A172 (cell line): ENCODE results near the gene CBX6. TPM values are rescaled to one million over a fixed set of nuclear protein-coding genes. Genes with fewer than 3 reads are reported as not detected.

Experiments used
- DNase-seq: peaks from one replicate; pipeline ENCODE4 v3.0.0-alpha.2; 2015; ENCODE audit warnings: low spot score
- total RNA-seq: library from RNA; depleted of rRNA; stranded (reverse); fragments of >200 nt; shearing (Covaris generic); gene quantifications from 2 replicates; pipeline ENCODE4 v1.2.3, GENCODE V29; 2014

The CBX6 gene
- total RNA-seq, 1 experiment from 2014 or later, result 20.9 TPM

DNA sequence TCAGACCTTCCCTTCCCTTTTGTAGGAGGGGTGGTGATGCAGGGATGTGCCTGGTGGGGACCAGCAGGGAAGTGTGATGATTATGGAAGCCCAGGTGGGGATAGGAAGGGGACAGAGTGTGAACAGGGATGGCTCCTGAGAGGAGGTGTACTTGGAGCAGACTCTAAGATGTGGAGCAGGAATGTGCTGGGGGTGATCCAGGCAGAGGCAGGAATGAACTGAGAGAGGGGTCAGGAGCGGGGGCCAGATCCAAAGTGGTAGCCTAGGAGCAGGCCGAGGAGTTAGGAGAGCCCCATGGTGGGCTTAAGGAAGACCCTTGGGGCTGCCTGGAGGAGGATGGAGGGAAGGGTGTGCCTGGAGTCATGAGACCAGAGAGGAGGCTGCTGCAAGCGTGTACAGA, 31.9 kb downstream of the CBX6 start:
- no peak for DNase-seq

DNA sequence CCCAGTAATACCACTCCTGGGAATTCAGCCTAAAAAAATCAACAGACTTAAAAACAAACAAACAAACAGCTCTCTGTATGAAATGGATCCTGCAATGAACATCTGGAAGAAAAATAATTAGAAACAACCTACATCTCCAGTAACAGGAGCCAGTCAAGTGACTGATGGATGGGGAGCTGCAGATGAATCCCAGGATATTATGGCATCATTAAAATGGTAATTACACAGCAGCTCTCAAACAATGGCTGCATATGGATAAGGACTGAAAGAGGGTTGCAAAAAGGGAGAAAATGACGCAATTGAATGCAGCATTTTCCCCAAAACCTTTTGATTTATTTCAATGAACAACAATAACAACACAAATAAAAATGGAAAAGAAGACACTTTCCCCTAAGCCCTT, 32.3 kb downstream of the CBX6 start:
- DNase-seq, result no peak

DNA sequence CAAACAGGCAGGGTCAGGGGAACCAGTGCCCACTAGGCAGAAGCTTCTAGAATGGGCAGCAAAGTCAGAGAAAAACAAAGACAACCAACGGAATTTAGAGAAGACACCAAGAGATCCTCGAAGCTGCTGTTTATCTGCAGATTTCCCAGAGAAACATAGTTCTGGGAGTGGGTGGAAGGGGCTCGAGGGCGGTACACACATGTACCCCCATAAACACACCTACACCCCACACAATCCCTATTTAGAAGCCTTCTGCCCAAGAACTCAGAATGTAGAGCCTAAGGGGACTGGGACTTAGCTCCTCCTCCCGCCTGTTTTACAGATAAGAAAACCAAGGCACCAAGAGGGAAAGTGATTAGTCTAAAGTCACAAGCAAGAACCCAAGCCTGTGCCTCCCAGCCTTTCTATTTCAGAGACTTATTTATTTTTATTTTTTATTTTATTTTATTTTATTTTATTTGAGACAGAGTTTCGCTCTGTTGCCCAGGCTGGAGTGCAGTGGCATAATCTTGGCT, 34.5 kb downstream of the CBX6 start:
- DNase-seq, result no peak

DNA sequence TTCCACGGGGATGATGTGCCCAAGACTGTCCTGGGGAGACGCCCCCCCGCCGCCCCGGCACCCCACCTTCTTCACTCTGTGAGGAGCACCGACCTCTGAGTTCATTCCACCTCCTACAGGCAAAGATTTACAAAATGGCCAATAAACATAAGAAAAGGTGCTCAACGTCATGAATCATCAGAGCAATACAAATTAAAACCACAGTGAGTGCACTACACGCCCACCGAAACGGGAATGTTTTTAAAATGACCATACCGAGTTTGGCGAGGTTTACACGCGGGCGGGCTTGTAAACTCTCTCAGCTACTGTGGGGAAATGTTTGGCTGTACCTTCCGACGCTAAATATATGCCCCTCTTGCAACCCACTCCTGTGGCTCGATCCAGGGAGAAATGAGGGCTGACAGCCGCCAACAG, 36.1 kb downstream of the CBX6 start:
- peak; percentile 54 for DNase-seq

DNA sequence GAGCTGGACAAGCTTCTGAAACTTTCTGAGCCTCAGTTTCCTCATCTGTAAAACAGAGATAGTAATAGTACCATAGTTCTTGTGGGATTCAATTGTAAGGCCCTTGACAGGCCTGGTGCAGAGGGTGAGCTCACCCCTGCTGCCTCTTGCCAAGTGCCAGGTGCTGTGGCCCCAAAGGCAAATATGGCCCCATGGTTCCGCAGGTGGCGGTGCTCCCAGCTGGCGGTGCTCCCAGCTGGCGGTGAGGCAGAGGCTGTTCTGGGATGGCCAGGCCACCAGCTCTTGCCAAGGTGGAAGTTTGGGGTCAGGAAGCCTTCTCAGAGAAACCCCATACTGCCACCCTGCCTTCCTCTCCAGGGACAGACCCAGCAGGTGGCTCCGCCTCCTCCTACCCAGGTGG, 37.0 kb downstream of the CBX6 start:
- no peak for DNase-seq

DNA sequence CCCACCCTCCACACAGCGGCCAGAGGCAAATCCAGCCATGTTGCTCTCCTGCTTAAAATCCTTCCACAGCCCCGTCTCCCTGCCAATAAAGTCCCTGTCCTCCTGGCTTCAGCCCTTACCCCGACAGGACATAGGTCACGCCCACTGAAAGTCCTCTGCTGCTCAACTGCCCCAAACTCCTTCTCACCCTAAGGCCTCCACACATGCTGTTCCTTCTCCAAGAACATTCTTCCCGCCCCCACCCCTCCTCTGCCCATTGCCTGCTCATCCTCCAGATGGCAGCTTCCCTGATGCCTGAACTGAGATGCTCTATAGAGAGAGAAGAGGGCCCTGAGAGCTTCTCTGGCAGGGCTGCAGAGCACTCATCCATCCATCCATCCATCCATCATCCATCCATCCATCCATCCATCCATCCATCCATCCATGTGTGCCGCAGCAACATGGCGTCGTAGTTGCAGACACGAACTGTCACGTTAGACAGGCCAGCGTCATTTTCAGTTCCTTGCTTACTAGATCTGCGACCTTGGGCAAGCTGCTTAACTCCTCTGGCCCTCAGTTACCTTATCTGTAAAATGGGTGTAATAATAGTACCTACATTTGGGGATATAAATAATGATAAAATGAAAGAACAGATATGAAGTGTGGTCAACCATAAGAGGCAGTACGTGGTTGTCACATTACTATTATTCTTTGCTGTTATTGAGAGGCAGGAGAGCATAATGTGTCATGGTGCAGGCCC, 37.6 kb downstream of the CBX6 start:
- DNase-seq, result no peak

DNA sequence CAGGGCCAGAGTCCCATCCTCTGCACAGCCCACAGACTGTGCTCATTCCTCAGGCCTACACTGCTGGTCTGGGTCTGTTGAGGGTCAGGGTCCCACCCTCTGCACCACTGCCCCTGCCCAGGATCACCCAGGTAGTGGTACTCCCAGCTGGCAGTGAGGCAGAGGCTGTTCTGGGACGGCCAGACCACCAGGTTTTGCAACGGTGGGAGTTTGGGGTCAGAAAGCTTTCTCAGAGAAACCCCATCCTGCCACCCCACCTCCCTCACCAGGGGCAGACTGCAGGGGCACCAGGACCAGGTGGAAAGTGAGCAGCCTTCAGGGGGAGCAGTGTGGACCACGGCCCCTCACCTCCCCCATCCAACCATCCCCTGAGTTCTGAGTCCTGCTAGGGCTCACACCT, 39.0 kb downstream of the CBX6 start:
- no peak for DNase-seq

DNA sequence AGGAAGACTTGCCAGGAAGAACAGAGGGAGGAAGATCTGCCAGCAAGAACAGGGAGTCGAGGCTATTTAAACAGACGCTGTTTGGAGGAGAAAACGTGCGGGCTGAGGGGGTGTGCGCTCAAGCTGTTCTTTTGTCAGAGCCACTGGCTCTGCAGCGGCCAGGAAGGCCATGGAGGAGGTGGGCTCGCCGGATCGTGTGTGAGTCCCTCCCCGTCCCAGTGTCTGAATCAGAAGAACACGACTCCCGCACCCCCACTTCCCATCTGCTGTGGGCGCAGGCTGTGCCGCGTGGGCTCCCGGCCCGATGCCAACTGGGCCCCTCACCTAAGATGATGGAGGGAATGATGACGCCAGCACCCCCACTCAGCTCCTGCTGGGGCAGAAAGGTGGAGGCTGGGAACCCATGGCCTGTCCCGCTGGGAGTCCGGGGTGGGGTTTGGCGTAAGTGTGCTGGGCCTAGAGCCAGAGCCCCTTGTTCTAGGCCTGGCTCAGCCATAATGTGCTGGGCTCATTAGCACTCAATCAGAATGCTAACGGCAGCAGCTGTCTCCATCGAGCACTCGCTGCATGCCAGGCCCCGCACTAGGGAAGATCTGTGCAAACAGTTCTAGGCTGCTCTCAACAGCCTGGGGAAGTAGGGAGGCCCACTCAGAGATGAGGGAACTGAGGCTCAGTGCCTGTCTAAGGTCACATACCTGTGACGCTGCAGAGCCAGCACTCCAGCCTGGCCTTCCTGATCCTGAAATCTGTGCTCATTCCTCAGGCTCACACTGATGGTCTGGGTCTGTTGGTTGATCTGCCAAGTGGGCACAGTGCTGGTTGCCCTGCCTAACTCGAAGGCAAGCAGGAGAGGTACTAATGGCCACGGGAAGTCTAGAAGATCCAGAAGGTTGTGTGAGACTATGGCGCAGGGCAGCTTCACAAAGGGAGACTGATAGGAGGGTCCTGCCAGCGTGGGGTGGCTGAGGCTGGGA, 39.7 kb downstream of the CBX6 start:
- no peak for DNase-seq

DNA sequence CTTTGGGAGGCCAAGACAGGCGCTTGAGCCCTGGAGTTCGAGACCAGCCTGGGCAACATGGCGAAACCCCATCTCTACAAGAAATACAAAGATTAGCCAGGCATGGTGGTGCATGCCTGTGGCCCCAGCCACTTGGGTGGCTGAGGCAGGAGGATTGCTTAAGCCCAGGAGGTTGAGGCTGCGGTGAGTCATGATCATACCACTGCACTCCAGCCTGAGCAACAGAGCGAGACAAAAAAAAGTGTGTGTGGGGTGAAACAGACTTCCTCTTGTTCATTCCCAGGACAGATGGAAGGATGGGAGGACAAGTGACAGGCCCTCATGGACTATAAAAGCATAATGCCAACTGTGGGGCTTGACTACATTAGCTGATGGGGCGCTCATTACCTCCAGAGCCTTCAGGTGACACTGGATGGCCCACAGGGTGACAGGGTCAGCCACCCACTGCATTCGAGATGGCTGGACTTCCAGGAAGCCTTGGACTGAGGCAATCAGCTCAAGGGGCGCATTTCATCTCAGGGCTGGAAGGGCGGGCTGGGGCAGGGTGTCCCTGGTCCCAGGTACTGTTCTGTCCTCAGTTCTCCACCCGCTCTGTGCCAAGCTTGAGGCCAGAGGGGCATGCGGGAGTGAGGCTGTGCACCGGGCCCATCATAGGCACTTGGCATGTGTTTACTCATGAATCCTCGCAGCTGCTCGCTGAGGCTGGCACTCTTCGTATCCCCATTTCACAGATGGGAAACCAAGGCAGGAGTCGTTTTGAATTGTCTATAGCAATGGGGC, 40.7 kb downstream of the CBX6 start:
- DNase-seq, result peak; percentile 70

DNA sequence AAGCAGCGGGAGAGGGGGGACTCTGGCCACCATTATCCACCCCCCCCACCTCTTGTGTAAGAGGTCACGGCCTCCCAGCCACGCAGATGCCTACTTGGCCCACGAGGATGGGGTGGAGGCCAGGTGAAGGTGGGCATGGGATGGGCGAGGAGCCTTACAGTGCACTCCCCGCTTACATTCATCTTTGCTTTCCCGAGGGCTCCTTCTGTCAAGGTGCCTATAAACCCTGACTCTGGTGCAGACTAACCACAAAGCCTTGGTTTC, 41.2 kb downstream of the CBX6 start:
- no peak for DNase-seq

DNA sequence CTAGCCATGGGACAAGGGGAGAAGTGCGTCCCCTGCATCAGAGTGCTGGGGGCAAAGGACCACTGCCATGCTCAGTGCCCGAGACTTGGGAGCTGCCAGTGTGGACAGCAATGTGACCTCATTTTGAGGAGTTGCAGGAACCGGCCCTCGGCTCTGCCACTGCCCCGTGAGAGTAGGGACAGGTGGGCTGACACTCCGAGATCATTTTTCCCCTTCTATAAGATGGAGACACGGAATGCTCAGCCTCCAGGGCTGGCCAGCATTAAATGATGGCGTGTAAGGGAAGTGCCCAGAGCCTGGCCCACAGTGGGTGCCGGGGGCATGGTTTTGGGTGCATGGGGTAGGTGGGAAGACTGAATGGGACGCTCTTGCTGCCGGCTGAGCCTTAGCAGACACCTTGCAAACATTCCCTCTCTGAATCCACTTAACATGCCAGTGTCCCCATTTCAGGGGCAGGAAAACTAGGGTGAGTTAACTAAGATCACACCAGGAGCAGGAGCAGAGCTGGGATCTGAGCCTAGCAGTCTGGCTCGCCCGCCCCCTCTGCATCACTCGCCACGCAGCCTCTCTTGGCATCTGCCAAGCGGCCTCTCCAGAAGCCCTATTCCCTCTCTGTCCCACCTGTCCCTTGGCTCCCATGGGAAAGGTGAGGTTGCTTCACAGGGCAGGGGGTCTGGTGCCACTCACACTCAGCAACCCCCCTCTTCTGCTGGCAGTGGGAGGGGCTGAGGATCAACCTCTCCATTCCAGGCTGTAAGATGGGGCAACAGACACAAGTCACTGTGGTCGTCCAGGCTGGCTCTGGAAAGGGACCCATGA, 41.8 kb downstream of the CBX6 start:
- no peak for DNase-seq

DNA sequence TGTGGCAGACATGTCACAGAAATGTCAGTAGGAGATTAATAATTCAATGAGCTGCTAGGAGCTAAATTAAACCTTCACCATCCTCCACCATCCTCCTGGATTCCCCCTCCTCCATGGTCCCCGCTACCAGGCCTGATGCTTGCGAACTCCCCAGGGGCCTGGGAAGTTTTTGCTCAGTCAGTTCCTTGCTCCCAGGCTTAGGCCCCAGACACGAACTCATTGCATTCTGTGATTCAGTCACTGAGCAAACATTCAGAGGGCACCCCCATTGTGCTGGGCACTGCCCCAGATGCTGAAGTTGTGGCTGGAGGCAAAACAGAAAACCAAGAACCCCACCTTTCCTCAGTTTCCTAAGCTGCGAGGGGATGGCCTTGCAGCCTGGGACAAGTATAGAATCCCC, 42.5 kb downstream of the CBX6 start:
- DNase-seq, result no peak

DNA sequence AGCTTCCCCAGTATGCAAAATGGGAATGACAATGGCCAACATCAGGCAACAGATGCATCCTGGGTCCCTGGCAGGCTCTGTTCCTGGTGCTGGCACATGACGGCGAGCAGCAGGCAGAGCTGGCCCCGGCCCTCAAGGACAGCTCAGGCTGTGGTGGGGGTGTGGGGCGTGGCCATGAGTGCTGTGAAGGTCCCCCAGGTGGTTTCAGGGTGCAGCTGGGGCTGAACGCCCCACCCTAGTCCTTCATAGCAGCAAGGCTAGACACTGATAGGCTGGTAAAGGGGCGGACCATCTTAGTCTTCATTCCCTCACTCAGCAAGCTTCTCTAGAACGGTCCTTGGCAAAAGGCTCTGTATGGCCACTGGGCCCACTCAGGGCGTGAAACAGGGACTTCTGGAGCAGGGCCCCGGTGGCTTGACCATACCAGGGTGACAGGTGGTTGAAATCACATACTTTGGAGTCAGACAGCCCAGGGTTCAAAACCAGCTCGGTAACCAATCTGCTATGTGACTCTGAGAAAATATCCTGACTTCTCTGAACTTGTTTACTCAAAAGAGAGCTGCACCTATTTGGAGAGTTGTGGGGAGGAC, 43.3 kb downstream of the CBX6 start:
- DNase-seq, result no peak

DNA sequence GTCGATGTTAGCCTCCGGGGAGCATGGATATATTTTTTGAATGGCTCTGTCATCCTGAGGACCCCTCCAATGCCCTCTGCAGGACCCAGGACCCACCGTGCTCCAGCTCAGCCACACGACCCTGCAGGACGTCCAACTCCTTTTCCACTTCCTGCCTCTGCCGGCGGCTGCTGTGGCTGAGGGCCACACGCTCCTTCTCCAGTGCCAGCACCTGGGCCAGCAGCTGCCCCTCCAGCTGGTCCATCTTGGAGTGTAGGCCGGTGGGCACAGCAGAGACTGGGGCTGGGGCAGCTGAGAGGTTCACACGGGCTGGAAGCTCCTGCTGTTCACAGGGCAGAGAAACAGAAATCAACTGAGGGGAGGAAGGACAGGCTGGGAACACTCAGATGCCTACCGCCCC, 43.8 kb downstream of the CBX6 start:
- no peak for DNase-seq

DNA sequence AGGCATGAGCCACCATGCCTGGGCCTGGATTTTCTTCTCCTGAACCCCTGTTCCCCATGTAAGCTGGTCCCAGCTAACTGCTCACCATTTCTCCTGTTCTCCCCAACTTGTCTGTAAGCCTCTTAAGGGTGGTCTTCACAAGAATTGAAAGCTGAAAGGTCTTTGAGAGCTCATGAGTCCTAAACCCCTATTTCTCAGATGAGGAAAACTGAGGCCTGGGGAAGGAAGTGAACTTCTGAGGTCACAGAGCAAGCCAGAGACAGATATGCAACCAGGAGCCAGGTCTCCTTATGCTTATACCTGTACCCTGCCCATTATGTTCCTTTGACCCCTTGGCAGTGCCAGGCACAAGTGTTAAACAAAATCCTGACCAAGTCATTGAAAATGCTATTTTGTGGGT, 44.5 kb downstream of the CBX6 start:
- no peak for DNase-seq

DNA sequence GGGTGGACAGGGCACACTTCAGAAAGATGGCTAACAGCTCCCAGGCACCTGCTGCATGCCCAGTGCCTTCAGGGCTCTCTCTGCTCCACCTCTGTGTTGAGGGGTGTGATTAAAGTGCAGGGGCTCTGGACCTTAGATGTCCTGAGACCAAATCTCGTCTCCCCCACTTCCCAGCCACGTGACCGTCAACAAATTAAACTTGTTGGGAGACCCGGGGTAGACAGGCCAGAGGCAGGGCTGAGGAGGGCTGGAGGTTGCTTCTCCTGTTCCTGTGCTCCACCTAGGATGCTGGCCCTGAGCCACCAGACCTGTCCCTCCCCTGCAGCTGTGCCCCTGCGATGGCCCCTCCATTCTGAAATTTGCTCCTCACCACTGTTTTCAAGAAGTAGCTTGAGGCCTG, 45.2 kb downstream of the CBX6 start:
- DNase-seq, result no peak

DNA sequence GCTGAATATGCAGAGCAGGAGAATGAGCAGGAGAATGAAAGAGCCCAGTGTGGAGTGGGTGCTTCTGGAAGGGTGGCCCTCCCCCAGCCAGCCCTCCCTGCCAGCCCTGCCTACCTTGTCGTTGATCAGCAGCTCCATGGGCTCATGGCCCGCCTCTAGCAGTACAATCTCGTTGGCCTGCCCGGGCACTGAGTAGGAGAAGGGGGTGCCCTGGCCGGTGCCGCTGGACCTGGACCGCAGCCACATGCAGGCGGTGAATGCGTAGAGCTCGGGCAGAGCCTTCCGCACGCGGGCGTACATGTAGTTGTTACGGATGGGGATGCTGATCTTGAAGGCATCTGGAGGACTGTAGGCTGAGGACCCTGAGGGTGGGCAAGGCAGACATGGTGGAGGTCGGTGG, 45.6 kb downstream of the CBX6 start:
- DNase-seq, result no peak

DNA sequence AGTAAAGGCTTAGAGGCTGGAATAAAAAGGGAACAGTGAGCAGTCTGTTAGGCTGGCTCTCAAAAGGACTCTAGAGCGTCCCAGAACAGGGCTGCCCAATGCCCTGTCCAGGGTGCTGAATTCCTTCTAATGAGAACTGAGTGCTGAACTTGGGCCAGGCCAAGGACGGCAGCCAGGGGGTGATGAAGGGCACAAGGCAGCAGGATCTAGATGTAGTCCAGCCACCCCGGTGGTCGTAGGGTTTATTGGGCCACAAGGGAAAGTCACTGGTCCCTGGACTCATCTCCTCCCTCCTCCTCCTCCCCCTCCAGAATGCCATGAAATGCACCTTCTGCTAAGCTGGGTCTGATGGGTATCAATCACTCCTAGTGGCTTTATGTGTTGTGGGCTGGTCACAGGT, 47.4 kb downstream of the CBX6 start:
- DNase-seq, result peak; percentile 56

DNA sequence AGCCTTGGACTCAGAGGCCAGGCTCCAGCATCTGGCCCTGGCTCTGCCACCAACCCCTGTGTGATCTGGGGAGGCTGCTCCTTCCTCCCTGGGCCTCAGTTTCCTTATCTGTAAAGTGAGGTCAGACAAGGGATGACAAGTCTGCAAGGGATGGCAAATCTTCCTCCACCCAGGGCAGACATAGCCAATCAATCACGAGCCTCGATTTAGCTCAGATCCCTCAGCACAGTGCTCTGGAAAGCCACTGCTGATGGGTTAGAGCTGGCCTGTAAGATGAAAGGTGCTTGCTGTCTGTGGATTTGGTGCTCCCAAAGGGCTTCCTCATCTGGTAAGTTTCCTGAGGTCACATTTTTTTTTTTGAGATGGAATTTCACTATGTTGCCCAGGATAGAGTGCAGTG, 48.4 kb downstream of the CBX6 start:
- no peak for DNase-seq

DNA sequence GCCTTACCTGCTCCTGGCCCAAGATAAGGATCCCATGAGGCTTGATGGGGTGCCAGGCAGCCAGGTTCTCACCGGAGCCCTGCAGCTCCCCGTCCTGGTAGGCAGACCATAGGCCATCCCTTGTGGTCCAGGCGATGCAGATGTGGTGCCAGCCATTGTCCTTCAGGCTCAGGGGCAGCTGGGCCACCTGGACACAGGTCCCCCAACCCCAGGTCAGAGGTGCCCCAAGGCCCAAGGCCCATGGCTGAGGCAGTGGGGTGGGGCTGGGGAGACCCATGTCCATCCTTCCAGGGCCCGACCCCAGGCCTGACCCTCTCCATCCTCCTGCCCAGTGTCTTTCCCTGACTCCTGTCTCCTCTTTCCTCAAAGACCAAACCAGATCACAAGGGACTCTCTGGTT, 48.9 kb downstream of the CBX6 start:
- DNase-seq, result no peak

DNA sequence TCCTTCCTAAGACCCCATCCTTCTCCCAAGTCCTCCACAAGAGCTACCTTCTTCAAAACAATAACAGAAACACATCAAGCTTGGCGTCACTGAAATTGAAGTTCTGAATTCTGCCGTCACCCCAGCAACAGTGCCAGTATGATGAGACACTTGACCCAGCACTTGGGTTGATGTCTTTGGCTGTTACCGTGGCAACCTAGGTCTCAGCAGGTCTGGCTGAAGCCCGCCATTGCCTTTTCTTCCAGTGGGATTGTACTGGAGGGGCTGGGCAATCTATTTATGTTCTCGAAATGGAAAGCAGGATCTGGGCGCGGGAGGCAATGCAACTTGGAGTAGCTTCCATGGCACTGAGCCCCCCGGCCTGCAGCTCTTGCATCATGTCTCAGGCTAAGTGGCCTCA, 52.0 kb downstream of the CBX6 start:
- DNase-seq, result no peak
